Natural killer cell (primary cell): ENCODE results near the gene SEMA6B. TPM values are rescaled to one million over a fixed set of nuclear protein-coding genes. Genes with fewer than 3 reads are reported as not detected.

Source experiments
- ATAC-seq, 3 donors: fragments of 150-1000 bp in 2 of 3; fragments of 200-7000 bp in 1 of 3; cut with Tn5 transposase; 1 replicate in 1 of 3; 2 replicates in 2 of 3; pipeline ENCODE4 v1.10.0; 2021; ENCODE audit warnings: mild to moderate bottlenecking in 2 of 3, moderate library complexity in 2 of 3
- DNase-seq, 2 donors: peaks; one replicate each; pipeline versions ENCODE4 v3.0.0 to v3.0.0-alpha.2; 2013 to 2021; ENCODE audit warnings: mixed read lengths in 1 of 2
- H3K27ac ChIP-seq: one replicate; pipeline ENCODE4 v1.5.1; 2013; ENCODE audit warnings: mild to moderate bottlenecking, low read length
- H3K27me3 ChIP-seq: one replicate; pipeline ENCODE4 v1.6.1; 2013; ENCODE audit warnings: low read length; ENCODE audit not compliant: control insufficient read depth, insufficient read depth
- H3K36me3 ChIP-seq: one replicate; pipeline ENCODE4 v1.6.1; 2013; ENCODE audit warnings: low read length; ENCODE audit not compliant: control insufficient read depth, insufficient read depth
- H3K4me1 ChIP-seq: one replicate; pipeline ENCODE4 v1.6.1; 2013; ENCODE audit warnings: low read length; ENCODE audit not compliant: control insufficient read depth, insufficient read depth
- H3K4me3 ChIP-seq: one replicate; pipeline ENCODE4 v1.5.1; 2013; ENCODE audit warnings: low read length
- H3K9me3 ChIP-seq: one replicate; pipeline ENCODE4 v1.6.1; 2013; ENCODE audit warnings: low read length; ENCODE audit not compliant: control insufficient read depth, insufficient read depth
- H3K27ac Mint-ChIP-seq, 2 donors: one replicate each; pipeline ENCODE4 v1.8.0; 2022; ENCODE audit warnings: mild to moderate bottlenecking in 2 of 2, mixed read lengths in 2 of 2, moderate library complexity in 1 of 2
- H3K27me3 Mint-ChIP-seq, 2 donors: one replicate each; pipeline ENCODE4 v1.8.0; 2022; ENCODE audit warnings: low read depth in 2 of 2, mixed read lengths in 2 of 2
- H3K36me3 Mint-ChIP-seq: one replicate; pipeline ENCODE4 v1.8.0; 2022; ENCODE audit warnings: mixed read lengths
- H3K4me1 Mint-ChIP-seq, 2 donors: one replicate each; pipeline ENCODE4 v1.8.0; 2022; ENCODE audit warnings: mixed read lengths in 2 of 2
- H3K4me3 Mint-ChIP-seq: one replicate; pipeline ENCODE4 v1.8.0; 2022; ENCODE audit warnings: mild to moderate bottlenecking, moderate library complexity, mixed read lengths
- H3K9me3 Mint-ChIP-seq, 2 donors: one replicate each; pipeline ENCODE4 v1.8.0; 2022; ENCODE audit warnings: mixed read lengths in 2 of 2
- CTCF ChIP-seq: fragments of 200-600 bp; IDR thresholded peaks from one replicate; pipeline ENCODE4 v1.8.0; 2022; ENCODE audit warnings: antibody characterized with exemption
- WGBS: methylation state at CpG from one replicate; pipeline ENCODE4 v1.1.7; 2013; ENCODE audit warnings: missing lambda C conversion rate; ENCODE audit not compliant: insufficient coverage; 5-methylcytosine and 5-hydroxymethylcytosine counted together
- intact Hi-C: fragments of 100-400 bp; cut with micrococcal nuclease; formaldehyde crosslinking; loops from one replicate; pipeline ENCODE4 v1.14.2; 2022
- total RNA-seq, 4 donors: library from RNA; stranded (reverse); fragments of 120-200 nt in 1 of 4; gene quantifications; one replicate each; pipeline versions ENCODE4 v1.2.3 to v1.2.4, GENCODE V29; 2013 to 2022

SEMA6B gene
- total RNA-seq, 3 donors from 2014 or later (not counting 1 experiment from before 2014, with no cell fraction given), result 0.50 to 5.4 TPM; not detected in 1

GRCh38 chr19:4505570-4506448, 53.7 kb downstream of the SEMA6B start:
- no peak for ATAC-seq
- peaks cover 2% of the 10 kb centered on the region for H3K36me3 ChIP-seq
- no peaks in the 10 kb centered on the region for H3K9me3 ChIP-seq
- no peak overlapping the region for H3K27ac ChIP-seq
- Mint-ChIP-seq H3K27me3 (no peaks in the 10 kb centered on the region), H3K9me3 (no peaks in the 10 kb centered on the region), H3K4me3 (no peak overlapping the region), H3K4me1 (peaks cover 6 to 12% of the 10 kb centered on the region in 2 donors), H3K27ac (peak overlapping the region in 1 of 2 donors; percentile 50), H3K36me3 (no peaks in the 10 kb centered on the region)
- H3K27me3 ChIP-seq, result no peaks in the 10 kb centered on the region
- intact Hi-C loops, result no loop called here
- H3K4me3 ChIP-seq, result no peak overlapping the region
- no peaks in the 10 kb centered on the region for H3K4me1 ChIP-seq
- WGBS, result 97% methylated on average over 34 of the region's 34 CpGs
- TF ChIP-seq CTCF, result no peak
- no peak for DNase-seq

- no peak overlapping the region for H3K27ac Mint-ChIP-seq
- Histone ChIP-seq H3K4me3 (no peak overlapping the region), H3K27ac (no peak overlapping the region), H3K36me3 (peaks cover 2% of the 10 kb centered on the region), H3K9me3 (no peaks in the 10 kb centered on the region), H3K4me1 (no peaks in the 10 kb centered on the region), H3K27me3 (no peaks in the 10 kb centered on the region)
- intact Hi-C loops, result no loop called here
- peaks cover 6 to 12% of the 10 kb centered on the region in 2 donors for H3K4me1 Mint-ChIP-seq
- 82% methylated on average over 14 of the region's 15 CpGs for WGBS
- no peaks in the 10 kb centered on the region for H3K27me3 Mint-ChIP-seq
- TF ChIP-seq CTCF, result no peak
- ATAC-seq (no peak), DNase-seq (no peak)
- no peaks in the 10 kb centered on the region for H3K9me3 Mint-ChIP-seq
- no peak overlapping the region for H3K4me3 Mint-ChIP-seq
- no peaks in the 10 kb centered on the region for H3K36me3 Mint-ChIP-seq
Measured at GRCh38 chr19:4504891-4505569, 54.5 kb downstream of the SEMA6B start.

GRCh38 chr19:4504297-4504701, 55.2 kb downstream of the SEMA6B start:
- DNase-seq, result no peak
- no peak for TF ChIP-seq CTCF
- H3K36me3 ChIP-seq, result peaks cover 2% of the 10 kb centered on the region
- H3K4me1 ChIP-seq, result no peaks in the 10 kb centered on the region
- WGBS, result 96% methylated on average over 23 of the region's 23 CpGs
- no peaks in the 10 kb centered on the region for H3K9me3 ChIP-seq
- H3K27me3 ChIP-seq, result no peaks in the 10 kb centered on the region
- no peak overlapping the region for H3K4me3 Mint-ChIP-seq
- no peaks in the 10 kb centered on the region for H3K36me3 Mint-ChIP-seq
- H3K9me3 Mint-ChIP-seq, result no peaks in the 10 kb centered on the region
- H3K4me3 ChIP-seq, result no peak overlapping the region
- no peaks in the 10 kb centered on the region for H3K27me3 Mint-ChIP-seq
- H3K27ac ChIP-seq, result no peak overlapping the region
- H3K4me1 Mint-ChIP-seq, result peaks cover 6 to 12% of the 10 kb centered on the region in 2 donors
- no peak overlapping the region for H3K27ac Mint-ChIP-seq
- intact Hi-C loops, result no loop called here
- no peak for ATAC-seq
